Prostate gland (tissue), 2 donors: ENCODE results near the gene MT1M. TPM values are rescaled to one million over a fixed set of nuclear protein-coding genes. Genes with fewer than 3 reads are reported as not detected.

ENCODE experiments used
- DNase-seq: peaks from one replicate; pipeline ENCODE4 v3.0.0-alpha.2; 2019; ENCODE audit warnings: low spot score
- H3K27ac ChIP-seq, 2 donors: fragments of 200-600 bp; sonication (generic); 2 replicates each; pipeline ENCODE4 v1.5.1; 2017 to 2019
- H3K27me3 ChIP-seq: fragments of 200-600 bp; sonication (generic); replicated peaks from 2 replicates; pipeline ENCODE4 v1.5.1; 2019; ENCODE audit not compliant: insufficient read depth
- H3K36me3 ChIP-seq, 2 donors: fragments of 200-600 bp; sonication (generic); 1 replicate in 1 of 2; 2 replicates in 1 of 2; pipeline versions ENCODE4 v1.5.1 to v1.8.1; 2017 to 2019
- H3K4me1 ChIP-seq: fragments of 200-600 bp; sonication (generic); replicated peaks from 2 replicates; pipeline ENCODE4 v1.5.1; 2019
- H3K4me3 ChIP-seq, 2 donors: fragments of 200-600 bp; sonication (generic); 2 replicates each; pipeline ENCODE4 v1.5.1; 2017 to 2019
- H3K9me3 ChIP-seq: fragments of 200-600 bp; sonication (generic); 2 replicates; pipeline ENCODE4 v1.5.1; 2017
- CTCF ChIP-seq, 4 experiments: fragments of 200-600 bp in 2 of 4; fragments of 450-650 bp in 2 of 4; sonication (generic) in 2 of 4; IDR thresholded peaks; 1 replicate in 3 of 4; 2 replicates in 1 of 4; pipeline ENCODE4 v1.5.1; 2016 to 2019; ENCODE audit warnings: antibody characterized with exemption in 4 of 4, mild to moderate bottlenecking in 2 of 4, moderate library complexity in 2 of 4
- POLR2A ChIP-seq: fragments of 450-650 bp; IDR thresholded peaks from one replicate; pipeline ENCODE4 v1.6.1; 2016; ENCODE audit warnings: antibody characterized with exemption, mild to moderate bottlenecking
- POLR2AphosphoS5 ChIP-seq: sonication (generic); formaldehyde crosslinking; IDR thresholded peaks from one replicate; pipeline ENCODE4 v1.6.1; 2017; ENCODE audit warnings: antibody characterized with exemption
- WGBS: methylation state at CpG from one replicate; pipeline ENCODE4 v1.1.5; 2018; 5-methylcytosine and 5-hydroxymethylcytosine counted together
- intact Hi-C: fragments of 100-400 bp; cut with DNase I; formaldehyde crosslinking; loops from one replicate; pipeline ENCODE4 v1.14.2; 2022
- total RNA-seq, 2 donors: library from RNA; depleted of rRNA; stranded (reverse); fragments of >200 nt; gene quantifications; one replicate each; pipeline ENCODE4 v1.1.0, GENCODE V29; 2016

The MT1M gene
- total RNA-seq, 2 donors from 2014 or later: 14.8 to 37.4 TPM

DNA sequence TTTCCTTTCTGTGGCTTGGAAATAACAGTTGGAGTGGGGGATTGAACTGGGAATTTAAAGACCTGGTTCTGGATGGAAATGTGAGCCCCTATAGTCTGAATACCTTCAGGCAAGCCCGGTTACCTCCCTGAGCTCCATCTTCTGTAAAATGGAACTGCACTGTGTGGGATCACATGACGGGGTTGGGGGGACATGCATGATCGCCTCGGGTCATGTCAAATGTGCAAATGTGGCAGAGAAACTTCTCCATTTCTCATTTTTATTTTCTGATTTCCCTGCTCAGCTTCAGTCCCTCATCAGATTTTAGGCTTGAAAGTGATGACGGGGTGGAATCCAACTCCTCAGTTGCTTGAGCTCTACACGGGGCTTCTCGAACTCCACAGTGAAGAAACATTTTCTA, 20.8 kb downstream of the MT1M start:
- H3K9me3 ChIP-seq: no peaks in the 10 kb centered on the region
- H3K36me3 ChIP-seq: no peaks in the 10 kb centered on the region
- H3K4me3 ChIP-seq: no peak overlapping the region
- DNase-seq: no peak
- no peak overlapping the region for H3K27ac ChIP-seq
- no peaks in the 10 kb centered on the region for H3K4me1 ChIP-seq
- intact Hi-C loops: no loop called here
- TF ChIP-seq CTCF (IDR thresholded peaks at IDR 0.05) (no peak), POLR2AphosphoS5 (no peak), POLR2A (no peak)
- H3K27me3 ChIP-seq: no peaks in the 10 kb centered on the region
- WGBS: 72% methylated on average over 7 of the region's 7 CpGs

DNA sequence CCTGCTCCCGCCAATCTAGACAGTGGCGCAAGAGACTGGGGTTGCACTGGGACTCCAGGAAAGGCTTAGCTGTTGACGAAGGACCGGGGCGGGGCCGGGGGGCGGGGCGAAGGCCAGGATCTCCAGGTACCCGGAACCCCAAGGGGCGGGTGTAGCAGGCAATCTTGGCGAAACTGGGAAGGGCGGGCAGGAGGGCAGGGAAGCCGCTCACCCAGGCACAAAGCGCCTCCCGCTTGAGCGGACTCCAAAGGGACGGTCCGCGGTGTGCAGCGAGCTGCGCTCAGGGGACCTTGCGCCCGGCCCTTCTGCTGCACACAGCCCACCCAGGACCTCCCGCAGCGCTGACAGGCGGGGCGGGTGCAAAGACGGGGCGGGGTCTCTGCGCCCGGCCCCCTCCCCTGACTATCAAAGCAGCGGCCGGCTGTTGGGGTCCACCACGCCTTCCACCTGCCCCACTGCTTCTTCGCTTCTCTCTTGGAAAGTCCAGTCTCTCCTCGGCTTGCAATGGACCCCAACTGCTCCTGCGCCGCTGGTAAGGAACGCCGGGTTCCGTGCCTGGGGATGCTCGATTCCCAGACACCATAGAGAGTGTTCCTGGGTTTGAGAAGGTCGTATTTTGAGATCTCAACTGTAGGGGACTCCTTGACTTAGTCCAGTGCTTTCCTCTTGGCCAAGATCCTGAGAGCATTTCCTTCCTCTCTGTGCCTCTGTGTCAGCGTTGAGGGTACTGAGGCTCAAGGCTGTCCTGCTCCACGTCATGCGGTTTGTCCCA, 25.3 kb downstream of the MT1M start, which contains the start of gene MT1F:
TSS of gene MT1F (plus strand) at position 405 of the 772 bp plus-strand sequence. CDS start at position 505, 100 bp downstream.
- Histone ChIP-seq H3K36me3 (no peaks in the 10 kb centered on the region), H3K27ac (peak within 1 kb of the TSS; percentile 49 to 67), H3K27me3 (no peaks in the 10 kb centered on the region), H3K4me3 (peak within 1 kb of the TSS; percentile 39 to 47), H3K4me1 (peaks cover 4% of the 10 kb centered on the region), H3K9me3 (no peaks in the 10 kb centered on the region)
- 3% methylated on average over 37 of the region's 46 CpGs for WGBS
- peak; percentile 96 for DNase-seq
- peak; percentile 58 for TF ChIP-seq POLR2A
- TF ChIP-seq POLR2AphosphoS5: peak; percentile 69
- TF ChIP-seq CTCF (IDR thresholded peaks at IDR 0.05): no peak
- intact Hi-C loops: no loop called here

- 41% methylated on average over 10 of the region's 10 CpGs for WGBS
Measured at GRCh38 chr16:56658327-56658875, 25.9 kb downstream of the MT1M start.

GRCh38 chr16:56662357-56663354, 30.2 kb downstream of the MT1M start:
- Histone ChIP-seq H3K9me3 (no peaks in the 10 kb centered on the region), H3K36me3 (no peaks in the 10 kb centered on the region), H3K27ac (no peak overlapping the region), H3K4me1 (peaks cover 4% of the 10 kb centered on the region), H3K4me3 (no peak overlapping the region), H3K27me3 (no peaks in the 10 kb centered on the region)
- intact Hi-C loops: no loop called here
- DNase-seq: no peak
- WGBS: 13% methylated on average over 44 of the region's 48 CpGs
- TF ChIP-seq POLR2A (no peak), CTCF (IDR thresholded peaks at IDR 0.05) (no peak), POLR2AphosphoS5 (no peak)

More at GRCh38 chr16:56658327-56658875, 25.9 kb downstream of the MT1M start:
- TF ChIP-seq POLR2A: no peak
- no peak for TF ChIP-seq CTCF (IDR thresholded peaks at IDR 0.05)
- no peak for TF ChIP-seq POLR2AphosphoS5
- no peaks in the 10 kb centered on the region for H3K27me3 ChIP-seq
- peak overlapping the region; percentile 39 to 47 for H3K4me3 ChIP-seq
- intact Hi-C loops: no loop called here
- no peak for DNase-seq
- H3K9me3 ChIP-seq: no peaks in the 10 kb centered on the region
- peak overlapping the region in 1 of 2 donors; percentile 67 for H3K27ac ChIP-seq
- H3K4me1 ChIP-seq: peaks cover 4% of the 10 kb centered on the region
- no peaks in the 10 kb centered on the region for H3K36me3 ChIP-seq
